ENCODE results near the gene EXOC3L1. TPM values are rescaled to one million over a fixed set of nuclear protein-coding genes. Genes with fewer than 3 reads are reported as not detected.

EXOC3L1 gene, protein sequence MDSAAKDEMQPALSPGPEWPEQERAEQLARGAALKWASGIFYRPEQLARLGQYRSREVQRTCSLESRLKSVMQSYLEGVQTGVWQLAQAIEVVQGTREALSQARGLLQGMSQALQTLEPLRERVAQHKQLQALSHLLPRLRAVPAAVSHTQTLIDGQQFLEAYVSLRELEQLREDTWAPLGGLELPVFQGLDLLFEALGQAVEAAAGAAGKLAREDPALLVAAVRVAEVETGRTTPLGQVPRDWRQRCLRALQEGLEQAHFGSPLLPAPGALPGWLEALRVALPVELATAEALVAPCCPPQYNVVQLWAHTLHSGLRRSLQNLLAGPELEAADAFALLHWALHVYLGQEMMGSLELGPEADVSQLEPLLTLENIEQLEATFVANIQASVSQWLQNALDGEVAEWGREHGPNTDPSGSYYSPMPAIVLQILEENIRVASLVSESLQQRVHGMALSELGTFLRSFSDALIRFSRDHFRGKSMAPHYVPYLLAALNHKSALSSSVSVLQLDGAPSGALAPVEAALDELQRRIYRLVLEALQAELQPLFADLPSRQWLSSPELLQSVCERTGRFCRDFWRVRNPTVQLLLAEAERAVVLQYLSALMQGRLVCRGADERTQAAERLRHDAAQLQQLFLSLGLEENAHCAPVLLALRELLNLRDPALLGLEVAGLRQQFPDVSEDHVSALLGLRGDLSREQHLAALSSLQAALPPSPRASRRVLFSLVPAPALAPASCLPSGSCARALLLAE
- total RNA-seq, result 3.9 TPM
- long read RNA-seq, partial matches to known transcripts, result 3 of 4 reads
- long read RNA-seq, other reads (novel, unspliced or antisense), result 1 of 4 reads

- peaks cover 14% of the 10 kb centered on the region for H3K36me3 ChIP-seq
- TF ChIP-seq, protein P1, sequence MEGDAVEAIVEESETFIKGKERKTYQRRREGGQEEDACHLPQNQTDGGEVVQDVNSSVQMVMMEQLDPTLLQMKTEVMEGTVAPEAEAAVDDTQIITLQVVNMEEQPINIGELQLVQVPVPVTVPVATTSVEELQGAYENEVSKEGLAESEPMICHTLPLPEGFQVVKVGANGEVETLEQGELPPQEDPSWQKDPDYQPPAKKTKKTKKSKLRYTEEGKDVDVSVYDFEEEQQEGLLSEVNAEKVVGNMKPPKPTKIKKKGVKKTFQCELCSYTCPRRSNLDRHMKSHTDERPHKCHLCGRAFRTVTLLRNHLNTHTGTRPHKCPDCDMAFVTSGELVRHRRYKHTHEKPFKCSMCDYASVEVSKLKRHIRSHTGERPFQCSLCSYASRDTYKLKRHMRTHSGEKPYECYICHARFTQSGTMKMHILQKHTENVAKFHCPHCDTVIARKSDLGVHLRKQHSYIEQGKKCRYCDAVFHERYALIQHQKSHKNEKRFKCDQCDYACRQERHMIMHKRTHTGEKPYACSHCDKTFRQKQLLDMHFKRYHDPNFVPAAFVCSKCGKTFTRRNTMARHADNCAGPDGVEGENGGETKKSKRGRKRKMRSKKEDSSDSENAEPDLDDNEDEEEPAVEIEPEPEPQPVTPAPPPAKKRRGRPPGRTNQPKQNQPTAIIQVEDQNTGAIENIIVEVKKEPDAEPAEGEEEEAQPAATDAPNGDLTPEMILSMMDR (IDR thresholded peaks at IDR 0.05; ENCODE audit: borderline replicate concordance), result no peak
- H3K27ac ChIP-seq (replicated peaks), result peak within 1 kb of the TSS; percentile 88
- H3K4me3 ChIP-seq, result peak within 1 kb of the TSS; percentile 53
- intact Hi-C loops (cut with micrococcal nuclease), result no loop called here
- peaks cover 54% of the 10 kb centered on the region for H3K4me1 ChIP-seq
- no peaks in the 10 kb centered on the region for H3K9me3 ChIP-seq (replicated peaks)
- DNase-seq, result no peak
- no peaks in the 10 kb centered on the region for H3K27me3 ChIP-seq (ENCODE audit: low read depth)
Observed at GRCh38 chr16:67190041-67190440, at the start of gene EXOC3L1. Gene EXOC3L1, minus strand, starts transcription at chr16:67190136. Its CDS starts 460 bp downstream, at chr16:67189676.

DNA sequence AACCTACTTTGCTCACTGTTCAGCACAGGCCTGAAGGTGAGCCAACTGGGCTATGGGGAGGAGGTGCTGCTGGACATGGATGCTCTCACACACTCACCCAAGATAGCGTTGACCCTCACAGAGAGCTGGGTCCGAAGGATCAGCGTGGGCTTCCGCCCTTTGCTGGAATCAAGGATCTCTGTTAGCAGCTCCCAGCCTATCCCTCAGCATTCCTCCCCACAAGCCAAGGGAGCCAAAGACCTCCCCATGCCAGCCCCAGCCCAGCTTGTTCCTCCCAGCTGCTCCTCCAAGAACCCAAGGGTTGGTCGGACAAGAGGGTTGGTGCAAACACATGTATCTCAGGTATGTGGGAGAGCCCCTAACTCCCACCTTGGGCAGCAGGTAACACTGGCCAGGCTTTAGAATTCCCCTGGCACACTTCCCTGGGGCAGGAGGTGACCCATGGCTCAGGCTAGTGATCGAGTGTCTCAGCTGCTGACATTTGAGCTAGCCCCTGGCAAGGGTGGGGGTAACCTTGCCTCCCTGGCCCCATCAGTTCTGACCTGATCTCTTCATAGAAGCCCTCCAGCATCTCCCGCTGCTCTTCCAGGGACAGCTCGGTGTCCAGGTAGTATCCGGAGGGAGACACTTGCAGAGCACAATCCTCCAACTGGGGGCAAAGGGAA is 49.0 kb upstream of the EXOC3L1 start:
- no peak for DNase-seq
- Histone ChIP-seq H3K27me3 (ENCODE audit: low read depth) (no peaks in the 10 kb centered on the region), H3K4me3 (no peak overlapping the region), H3K27ac (replicated peaks) (no peak overlapping the region), H3K9me3 (replicated peaks) (no peaks in the 10 kb centered on the region), H3K4me1 (peaks cover 43% of the 10 kb centered on the region), H3K36me3 (peaks cover 60% of the 10 kb centered on the region)
- TF ChIP-seq, protein P1 (IDR thresholded peaks at IDR 0.05; ENCODE audit: borderline replicate concordance), result no peak
- intact Hi-C loops (cut with micrococcal nuclease), result no loop called here

DNA sequence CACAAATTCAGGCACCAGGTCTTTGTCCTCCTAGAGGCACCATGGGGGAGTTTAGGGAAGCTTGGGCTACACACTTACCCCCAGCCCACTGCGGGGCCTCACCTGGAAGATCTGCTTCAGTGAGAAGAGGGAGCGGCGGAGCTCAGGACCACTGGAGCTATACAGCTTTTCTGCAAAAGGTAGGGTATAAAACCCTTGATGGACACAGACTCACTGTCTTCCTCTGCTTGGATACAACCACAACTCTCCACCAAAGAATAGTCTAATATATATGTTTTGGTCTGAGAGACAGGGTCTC is 48.3 kb upstream of the EXOC3L1 start:
- no peak overlapping the region for H3K4me3 ChIP-seq
- TF ChIP-seq, protein P1 (IDR thresholded peaks at IDR 0.05; ENCODE audit: borderline replicate concordance), result no peak
- H3K27me3 ChIP-seq (ENCODE audit: low read depth), result no peaks in the 10 kb centered on the region
- peaks cover 35% of the 10 kb centered on the region for H3K4me1 ChIP-seq
- peaks cover 67% of the 10 kb centered on the region for H3K36me3 ChIP-seq
- no peak for DNase-seq
- no peak overlapping the region for H3K27ac ChIP-seq (replicated peaks)
- intact Hi-C loops (cut with micrococcal nuclease), result no loop called here
- no peaks in the 10 kb centered on the region for H3K9me3 ChIP-seq (replicated peaks)

DNA sequence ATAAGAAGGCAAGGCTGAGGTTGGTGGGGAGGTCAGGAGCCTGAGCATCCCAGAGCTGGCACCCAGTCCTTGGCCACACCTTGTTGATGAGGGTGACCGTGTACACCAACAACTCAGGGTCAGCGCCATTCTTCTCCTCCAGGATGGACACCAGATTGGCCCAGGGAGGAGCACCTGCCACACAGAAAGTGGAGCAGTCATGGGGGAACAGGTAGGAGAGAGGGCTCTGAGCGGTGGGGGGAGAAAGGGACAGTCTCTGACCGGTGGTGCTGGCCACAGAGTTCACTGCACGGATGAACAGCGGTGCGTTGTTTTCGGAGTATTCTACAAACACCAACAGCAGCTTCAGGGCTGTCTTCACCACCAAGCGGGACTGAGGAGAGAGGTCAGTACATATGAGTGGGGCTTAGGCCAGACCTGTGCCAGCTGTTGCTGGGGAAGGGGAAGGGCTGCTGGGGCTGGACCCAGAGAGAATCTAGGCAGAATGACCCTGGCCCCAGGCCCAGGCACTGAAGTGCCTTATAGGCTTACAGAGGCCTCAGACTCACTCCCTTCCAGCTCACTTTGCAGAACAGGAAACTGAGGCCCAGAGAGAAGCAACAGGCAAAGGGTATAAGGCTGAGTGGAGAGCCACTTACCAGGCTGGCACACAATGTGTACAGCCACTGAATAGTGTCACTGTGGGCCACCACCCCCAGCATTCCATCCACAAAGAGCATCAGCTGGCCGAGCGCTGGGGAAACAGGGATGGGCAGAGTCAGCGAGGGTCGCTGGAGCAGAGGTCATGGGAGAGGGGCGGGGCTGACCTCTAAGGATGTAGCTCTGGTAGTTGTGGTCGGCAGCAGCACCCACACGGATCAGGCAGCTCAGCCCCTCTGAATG is 47.7 kb upstream of the EXOC3L1 start:
- TF ChIP-seq, protein P1 (IDR thresholded peaks at IDR 0.05; ENCODE audit: borderline replicate concordance), result no peak
- DNase-seq, result no peak
- Histone ChIP-seq H3K9me3 (replicated peaks) (no peaks in the 10 kb centered on the region), H3K36me3 (peaks cover 73% of the 10 kb centered on the region), H3K4me1 (peaks cover 30% of the 10 kb centered on the region), H3K27ac (replicated peaks) (no peak overlapping the region), H3K27me3 (ENCODE audit: low read depth) (no peaks in the 10 kb centered on the region), H3K4me3 (no peak overlapping the region)
- intact Hi-C loops (cut with micrococcal nuclease), result no loop called here

All from left ventricle myocardium inferior (tissue), 1 donor.